Measurements from ENCODE around the gene SLC6A13.

The SLC6A13 gene

DNA sequence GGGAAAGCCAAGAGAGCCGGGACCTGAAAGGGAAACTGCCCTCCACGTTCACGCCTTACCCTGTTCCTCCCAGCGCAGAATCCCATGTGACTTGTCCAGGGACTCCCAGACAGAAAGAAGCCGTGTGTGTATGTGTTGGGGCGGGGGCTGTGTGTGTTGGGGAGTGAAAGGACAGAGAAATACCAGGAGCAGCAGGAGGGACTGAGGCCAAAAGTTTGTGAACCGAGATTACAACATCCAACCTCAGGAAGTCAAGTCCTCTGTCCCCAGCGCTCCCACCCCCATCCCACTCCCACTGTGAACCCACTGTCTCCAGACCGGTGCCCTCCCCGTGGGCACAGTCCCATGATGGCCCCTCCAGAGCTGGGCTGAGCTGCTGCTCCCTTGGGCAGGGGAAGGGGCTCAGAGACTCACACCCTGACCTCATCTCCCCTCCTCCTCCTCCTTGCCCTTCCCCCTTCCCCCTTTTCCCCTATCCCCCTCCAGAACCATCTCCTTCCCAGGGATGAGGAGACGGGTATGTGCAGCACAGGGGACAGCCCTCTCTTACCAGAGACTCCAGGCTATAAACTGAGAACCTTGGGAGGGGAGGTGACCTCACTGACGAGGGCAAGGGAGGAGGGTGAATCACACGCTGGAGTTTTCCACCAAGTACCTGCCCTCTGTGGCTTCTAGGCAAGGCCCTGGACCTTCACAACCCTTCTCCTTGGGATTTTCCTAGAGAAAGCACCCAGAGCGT is 48.5 kb downstream of the SLC6A13 start, which contains the start of gene SLC6A12:
SLC6A12 (minus strand) TSS at position 155 of the 739 bp plus-strand sequence. CDS start 4,171 bp downstream, outside the sequence.
- no peak for DNase-seq (ENCODE audit: low spot score)

DNA sequence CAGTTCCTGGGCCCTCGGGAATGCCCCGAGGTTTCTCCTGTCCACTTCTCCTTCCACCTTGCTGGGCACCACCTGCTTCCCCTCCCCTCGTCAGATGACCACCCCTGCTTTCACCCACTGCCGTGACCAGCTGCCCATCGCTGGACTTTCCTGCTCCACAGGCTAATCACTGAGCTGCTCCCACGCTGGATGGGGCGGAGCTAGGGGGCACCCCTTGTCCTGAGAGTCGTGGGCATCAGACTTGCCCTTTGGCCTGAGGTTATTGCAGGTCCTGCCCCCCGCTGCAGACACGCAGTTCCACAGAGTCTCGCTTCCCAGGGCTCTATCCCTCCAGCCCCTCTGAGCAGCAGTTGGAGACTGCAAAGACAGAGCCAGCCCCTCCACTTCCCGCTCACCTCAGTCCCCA is 49.1 kb downstream of the SLC6A13 start:
- no peak for DNase-seq (ENCODE audit: low spot score)

DNA sequence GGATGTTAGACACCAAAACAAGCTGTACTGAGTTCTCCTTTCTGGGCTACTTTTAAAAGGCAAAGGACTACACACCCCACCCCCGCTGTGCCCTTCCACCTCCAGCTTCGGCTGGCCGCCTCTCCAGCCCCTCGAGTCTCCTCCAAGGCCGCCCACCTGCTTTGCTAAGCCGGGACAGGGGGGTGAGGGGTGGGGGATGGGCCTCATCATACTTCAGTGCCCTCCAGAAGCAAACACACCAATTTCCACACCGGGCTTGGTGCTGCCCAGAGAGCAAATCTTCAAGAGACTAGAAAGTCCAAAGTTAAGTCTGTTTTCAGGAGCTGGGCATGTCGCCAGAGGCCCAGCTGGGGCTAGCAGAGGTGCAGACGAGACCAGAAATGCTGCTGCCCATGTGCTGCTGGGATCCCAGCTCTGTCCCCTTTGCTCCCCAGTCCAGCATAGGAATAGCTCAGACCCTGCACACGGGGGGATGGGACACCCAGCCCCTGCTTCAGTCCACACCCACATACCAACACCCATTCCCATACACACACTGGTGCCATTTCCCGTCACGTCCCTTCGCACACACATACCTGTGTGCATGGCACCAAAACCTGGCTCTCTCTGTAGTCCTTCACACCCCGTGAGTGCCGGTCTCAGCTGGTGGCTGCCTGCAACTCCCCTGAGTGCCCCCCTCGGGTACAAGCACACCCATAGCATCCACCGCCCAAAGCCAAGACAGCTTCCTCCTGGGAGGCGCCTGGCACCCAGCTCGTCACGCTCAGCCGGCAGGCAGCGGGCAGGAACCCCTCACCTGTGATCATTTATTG is 49.7 kb downstream of the SLC6A13 start:
- DNase-seq (ENCODE audit: low spot score) = no peak

DNA sequence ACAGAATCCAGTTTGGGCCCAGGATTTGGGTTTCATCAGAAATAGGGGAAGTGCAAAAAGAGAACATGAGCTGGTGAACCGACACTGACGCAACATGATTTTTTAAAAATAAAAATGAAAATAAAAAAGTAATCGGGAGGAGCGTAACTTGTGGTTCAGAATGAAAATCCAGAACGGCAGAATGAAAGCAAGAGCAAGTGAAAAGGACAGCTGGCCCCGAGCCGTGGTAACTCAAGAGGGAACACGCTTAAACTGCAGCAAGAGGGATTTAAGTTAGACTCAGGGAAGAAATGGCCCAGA is 50.3 kb downstream of the SLC6A13 start:
- no peak for DNase-seq (ENCODE audit: low spot score)

DNA sequence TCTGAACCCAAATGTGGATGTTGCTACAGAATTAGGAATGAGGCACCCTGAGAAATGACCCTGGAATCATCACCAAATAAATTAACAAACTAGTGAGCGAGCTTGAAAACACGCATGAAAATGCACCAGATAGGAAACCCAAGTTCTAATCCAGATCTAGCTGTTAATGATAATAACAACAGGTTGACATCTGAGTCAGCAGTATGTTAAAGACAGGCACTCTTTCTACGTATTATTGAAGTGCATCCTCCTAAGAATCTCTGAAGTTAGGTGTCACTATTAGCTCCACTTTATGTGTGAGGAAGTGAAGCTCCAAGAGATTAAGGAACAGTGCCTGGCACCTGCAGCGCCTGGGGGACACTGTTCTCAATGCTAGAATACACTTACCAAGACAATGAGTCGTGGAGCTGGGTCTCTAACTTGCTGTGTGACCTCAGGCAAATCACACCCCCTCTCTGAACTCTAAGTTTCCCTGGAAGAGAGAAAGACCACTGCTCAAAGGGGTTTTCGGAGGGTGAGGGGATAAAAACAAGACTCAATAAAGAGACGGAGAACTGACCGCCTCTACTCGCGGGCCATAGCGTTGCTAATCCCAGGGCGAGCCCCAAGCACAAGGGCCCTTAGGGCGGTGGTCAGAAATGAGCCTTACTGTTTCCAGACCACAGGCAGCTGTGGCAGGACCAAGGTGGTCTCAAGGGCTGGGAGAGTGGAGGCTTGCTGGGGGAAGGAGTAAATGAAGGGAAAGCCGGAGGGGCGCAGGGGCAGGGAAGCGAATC is 50.8 kb downstream of the SLC6A13 start:
- no peak for DNase-seq (ENCODE audit: low spot score)

DNA sequence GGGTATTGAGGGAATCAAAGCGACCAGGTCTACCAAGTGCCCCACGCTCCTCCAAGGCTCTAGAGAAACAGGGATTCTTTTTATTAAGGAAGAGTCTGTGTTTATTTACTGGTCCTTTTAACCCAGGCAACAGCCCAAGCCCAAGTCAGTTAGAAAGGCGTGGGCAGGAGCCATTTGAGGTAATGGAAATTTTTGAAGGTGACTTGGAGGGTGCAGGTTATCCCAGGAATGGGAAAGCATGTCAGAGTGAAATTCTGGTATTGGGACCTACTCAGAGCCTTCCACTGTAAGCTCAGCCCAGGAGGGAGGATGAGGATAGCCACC is 51.5 kb downstream of the SLC6A13 start:
- no peak for DNase-seq (ENCODE audit: low spot score)

DNA sequence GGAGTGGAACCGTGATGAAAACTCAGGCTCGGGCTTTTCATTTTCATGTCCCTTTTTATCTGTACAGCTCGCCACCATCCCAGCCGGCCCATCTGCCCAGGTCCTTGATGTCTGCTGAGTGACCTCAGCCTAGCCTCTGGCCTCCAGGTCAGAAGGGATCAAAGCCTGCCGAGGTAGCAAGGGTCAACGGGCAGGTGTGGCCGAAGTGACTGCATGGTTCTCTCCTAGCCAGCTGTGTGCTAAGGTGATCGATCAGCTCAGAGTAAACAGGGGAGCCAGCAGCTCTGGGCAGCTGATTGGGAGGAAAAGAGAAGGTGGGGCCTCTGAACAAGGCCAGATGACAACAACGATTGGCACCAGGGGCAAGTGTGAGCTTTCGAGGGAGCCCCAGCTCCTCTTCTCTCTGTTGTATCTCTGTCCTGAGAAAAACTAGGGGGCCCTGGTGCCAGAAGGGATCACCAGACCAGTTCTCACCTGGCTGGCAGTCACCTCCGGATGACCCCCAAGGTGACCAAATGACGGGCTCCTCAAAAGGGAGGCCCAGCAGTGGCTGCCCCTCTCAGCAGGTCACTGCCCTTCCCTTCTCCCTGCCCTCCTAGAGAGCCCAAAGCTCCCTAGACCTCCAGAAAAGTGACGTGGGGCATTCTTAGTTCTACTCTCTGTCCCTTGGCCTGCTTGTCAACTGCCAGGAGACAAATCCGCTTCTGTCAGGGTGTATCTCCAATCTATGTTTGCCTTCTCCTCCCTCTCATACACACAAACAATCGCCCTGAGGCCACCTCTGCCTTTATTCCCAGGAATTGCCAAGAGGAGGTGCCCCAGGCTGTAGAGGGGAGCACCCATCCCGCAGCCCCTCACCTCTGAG is 52.1 kb downstream of the SLC6A13 start:
- no peak for DNase-seq (ENCODE audit: low spot score)

DNA sequence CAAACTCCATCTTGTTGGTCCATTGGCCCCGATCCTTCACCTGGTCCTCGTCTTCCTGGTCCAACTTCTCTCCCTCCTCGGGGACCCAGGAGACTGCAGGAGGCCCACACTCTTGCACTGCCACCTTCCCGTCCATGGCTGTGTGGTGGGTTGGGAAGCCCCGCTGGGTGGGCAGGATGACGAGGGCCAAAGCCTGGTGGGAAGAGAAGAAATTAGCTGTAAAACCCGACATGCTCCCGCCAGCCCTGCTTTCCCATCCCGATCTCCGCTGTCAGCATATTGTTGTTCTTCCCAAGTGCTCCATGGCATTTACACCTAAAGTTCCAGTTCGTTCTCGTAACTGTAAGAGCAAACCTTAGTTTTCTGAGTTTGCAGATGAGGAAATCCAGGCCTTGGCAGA is 52.8 kb downstream of the SLC6A13 start:
- DNase-seq (ENCODE audit: low spot score) = no peak

DNA sequence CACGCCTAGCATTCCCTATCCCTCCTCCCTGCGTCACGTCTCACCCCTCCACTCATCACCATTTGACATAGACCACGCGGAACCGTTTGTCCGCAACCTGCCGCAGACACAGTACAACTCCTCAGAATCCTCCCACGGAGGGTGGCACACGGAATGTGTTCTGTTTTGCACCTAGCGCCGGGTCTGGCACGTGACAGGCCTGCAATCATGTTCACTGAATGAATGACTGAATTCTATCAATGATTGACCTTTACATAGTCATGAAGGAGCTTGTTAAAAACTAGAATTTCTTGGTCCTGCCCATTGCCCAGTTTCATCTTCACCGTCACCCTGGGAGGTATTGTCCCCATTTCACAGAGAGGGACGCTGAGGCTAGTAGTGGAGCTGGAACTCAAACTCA is 53.4 kb downstream of the SLC6A13 start:
- DNase-seq (ENCODE audit: low spot score) = no peak

DNA sequence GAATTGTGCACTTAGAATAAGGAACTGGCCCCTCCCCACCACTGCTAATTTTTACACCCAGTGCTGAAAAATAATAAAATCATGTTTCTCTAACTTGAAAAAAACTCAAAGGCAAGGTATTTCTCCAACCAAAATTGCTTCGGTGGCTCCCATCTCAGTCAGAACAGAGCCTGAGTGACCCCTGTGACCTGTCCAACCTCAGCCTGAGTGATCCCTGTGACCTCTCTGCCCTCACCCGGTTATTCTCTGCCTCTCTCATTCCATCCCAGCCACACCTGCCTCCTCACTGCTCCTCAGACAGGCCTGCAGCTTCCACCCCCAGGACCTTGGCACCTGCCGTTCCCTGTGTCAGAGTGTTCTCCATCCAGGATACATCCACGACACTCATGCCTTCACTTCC is 53.8 kb downstream of the SLC6A13 start:
- no peak for DNase-seq (ENCODE audit: low spot score)

DNA sequence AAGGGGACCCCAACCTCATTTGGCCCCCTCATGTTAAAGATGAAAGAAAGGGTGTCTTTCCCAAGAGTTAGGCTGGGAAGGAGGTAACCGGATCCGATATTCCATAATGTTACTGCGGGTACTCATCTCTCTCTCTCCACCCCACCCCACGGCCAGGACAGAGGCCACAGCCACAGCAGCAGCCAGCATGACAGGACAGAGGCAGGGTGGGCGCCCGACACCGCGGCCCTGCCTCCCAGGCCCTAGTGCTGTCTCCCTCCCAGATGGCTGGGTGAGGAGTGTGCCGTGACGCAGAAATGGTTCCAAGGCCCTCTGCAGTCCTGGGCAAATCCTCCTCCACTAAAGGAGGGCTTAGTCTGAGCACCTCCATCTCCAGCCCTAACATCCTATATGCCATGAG is 54.8 kb downstream of the SLC6A13 start:
- no peak for DNase-seq (ENCODE audit: low spot score)

DNA sequence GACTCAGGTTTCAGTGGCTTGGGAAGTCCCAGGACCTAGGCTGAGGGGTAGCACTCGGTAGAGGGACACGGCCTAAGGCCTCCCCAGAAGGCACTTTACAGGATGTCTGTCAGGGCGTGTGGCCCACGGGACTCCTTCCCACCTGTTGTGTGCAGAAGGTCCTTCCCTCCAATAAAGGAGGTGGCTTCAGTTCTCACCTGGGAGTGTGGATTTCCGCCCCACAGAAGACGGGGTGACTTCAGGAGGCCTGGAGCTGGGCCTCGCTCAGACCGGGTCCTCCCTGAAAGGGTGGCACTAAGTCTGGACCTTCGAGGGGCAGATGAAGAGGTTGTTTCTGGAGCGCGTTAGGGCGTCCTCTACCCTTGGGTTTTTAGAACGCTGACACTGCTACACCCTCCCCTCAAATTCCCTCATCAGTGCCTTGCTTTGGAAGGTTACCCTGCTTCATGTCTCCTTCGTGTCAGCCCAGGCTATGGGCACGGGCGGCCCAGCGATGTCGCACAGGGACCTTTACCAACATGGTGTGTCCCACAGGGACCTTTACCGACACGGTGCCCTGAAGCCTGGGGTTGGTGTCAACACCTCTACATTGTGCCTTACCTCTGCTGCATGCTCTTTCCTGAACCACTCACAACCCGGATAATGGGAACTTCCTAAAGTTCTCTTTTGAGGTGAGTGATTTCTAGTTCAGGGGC is 55.7 kb downstream of the SLC6A13 start:
- no peak for DNase-seq (ENCODE audit: low spot score)

DNA sequence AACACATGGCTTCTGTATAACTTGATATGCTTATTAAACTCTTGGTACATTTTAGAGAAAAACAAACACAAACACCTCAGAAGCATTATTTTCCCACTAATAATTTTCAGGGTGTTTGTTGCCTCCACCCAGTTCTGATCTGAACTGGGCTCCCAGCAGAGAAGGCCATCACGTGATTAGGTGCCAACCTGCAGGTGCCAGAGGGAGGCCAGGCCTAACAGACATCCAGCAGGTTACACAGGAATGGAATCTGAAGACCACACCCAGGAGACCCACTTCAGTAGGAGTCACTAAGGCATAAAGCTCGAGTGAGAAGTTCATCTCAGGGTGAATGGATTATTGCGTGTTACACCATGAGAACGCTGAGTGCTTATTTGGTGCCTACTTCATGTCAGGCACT is 57.6 kb downstream of the SLC6A13 start:
- no peak for DNase-seq (ENCODE audit: low spot score)

DNA sequence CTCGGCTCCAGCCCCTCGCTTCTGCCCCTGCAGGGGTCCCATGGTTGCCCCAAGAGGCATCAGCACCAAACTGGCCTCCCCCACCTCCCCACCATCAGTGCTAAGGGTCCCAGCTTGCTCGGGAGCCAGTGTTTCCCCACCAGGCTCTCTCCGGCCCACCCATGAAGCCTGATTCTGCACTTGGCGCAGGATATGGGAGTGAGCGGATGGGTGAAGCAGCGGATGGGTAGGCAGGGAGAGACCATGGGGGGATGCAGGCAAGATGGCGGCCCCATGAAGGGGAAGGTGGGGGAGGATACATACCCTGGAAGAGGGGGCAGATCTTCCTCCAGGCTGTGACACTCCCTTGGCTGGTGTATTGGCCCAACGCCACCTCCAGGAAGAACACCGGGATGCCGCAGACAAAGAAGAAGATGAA is 58.4 kb downstream of the SLC6A13 start:
- DNase-seq (ENCODE audit: low spot score) = no peak

DNA sequence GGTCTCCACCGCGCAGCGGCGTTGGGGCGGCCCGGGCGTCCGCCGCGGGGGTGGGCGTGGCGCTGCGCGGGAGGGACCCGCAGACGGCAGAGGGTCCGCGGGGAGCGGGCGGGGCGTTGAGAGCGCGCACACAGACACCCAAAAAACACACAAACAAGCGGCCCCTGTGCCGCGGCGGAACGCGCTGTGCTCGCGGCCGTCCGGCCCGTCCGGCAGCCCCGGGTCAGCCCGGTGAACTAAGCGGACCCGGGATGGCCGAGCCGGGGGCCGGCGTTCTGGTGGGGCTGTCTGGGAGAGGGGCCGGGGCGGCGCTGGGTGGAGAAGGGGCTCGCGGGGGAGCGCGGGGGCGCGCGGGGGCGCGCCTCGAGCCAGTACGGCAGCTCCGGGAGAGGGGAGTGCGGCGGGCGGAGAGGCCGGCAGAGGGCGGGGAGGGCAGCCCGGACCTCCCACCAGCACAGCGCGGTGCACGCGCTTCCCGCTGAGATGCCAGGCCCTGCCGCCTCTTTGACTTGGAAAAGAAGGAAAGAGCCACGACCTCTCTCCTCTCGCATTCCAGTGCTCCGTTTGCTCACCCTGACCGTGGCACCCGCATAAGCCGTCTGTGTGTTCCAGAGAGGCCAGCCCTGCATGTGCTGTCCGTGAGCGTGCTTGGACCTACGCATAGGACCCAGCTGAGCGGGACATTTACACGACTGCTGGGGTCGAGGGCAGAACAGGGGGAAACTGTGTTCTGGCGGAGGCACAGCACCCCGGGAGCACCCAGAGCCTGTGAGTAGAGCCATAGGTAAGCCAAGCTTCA is 59.0 kb downstream of the SLC6A13 start:
- peak; percentile 41 for DNase-seq (ENCODE audit: low spot score)

DNA sequence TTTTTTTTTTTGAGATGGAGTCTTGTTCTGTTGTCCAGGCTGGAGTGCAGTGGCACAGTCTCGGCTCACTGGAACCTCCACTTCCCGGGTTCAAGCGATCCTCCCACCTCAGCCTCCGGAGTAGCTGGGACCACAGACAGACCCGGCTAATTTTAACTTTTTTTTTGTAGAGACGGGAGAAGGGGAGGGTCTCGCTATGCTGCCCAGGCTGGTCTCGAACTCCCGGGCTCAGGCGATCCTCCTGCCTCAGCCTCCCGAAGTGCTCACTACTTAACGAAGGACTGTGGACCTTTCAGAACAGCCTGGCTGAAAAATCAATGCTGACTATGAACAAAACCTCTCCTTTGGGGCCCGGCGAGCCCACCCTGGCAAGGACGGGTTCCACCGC is 59.6 kb downstream of the SLC6A13 start:
- DNase-seq (ENCODE audit: low spot score) = no peak

DNA sequence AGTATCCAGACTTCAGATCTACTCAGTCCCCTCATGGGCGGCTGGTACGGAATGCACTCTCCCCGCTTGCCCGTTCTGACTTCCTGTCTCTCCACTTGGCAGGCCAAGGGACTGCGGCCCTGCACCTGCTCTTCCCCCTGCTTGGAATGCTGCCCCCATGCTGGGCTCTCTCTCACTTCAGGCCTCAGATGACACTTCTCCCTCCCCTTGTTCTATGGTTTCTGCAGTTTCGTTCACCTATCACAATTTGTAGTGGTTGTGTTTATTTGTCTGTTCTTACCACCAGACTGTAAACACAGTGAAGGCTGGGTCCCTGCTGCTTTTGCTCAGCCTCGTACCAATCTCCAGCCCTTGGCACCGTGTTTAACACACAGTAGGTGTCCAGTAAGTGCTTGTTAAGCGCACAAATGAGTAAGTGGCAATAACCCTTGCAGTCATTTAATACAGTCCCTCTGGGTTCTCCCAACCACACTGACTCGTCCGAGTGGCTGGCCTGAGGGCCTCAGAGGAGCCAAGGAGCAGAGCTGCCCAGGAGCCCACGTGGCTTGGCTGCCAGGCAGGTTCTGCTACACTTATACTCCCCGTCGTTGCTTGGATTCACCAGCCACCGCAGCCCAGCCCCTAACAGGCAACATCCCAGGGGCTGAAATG is 60.4 kb downstream of the SLC6A13 start:
- DNase-seq (ENCODE audit: low spot score) = no peak

DNA sequence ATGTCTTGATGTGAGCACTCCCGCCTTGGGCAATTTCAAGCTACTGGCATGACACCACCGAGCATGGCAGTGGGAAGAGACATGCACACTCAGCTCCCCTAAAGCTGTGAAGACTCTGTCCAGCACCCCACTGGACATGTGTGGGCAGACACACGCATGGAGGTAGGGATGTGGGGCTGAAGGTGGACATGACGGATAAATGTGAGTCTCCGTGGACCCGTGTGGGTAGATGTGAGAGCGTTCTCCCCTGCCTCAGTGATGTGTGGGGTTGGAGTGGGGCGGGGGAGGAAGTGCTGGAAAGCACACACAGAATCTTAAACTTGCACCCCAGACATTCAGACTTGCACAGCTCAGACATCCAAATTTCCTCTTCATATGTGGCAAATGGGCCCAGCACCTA is 61.3 kb downstream of the SLC6A13 start:
- DNase-seq (ENCODE audit: low spot score) = no peak

DNA sequence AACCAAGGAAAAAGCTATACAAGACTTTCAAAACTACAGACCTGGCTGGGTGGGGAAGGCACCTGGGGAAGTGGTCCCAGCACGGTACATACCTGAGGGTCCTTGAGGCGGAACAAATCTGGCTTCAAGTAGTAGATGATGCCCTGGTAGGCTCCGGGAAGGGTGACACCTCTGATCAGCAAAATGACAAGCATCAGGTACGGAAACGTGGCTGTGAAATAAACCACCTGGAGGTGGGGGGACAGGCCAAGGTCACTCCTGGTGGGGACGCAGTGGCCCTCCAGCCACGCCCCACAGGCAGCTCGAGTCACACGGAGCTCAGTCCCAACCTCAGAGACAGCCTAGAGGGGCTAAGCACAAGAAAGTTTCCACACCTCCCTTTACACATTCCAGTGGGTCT is 63.9 kb downstream of the SLC6A13 start:
- DNase-seq (ENCODE audit: low spot score) = no peak

Measured in GM03348 (cell line).